ENCODE measurements around the gene DNAH17. TPM values are rescaled to one million over a fixed set of nuclear protein-coding genes. Genes with fewer than 3 reads are reported as not detected.

Gene DNAH17
- total and polyA plus RNA-seq, 2 of the 8 experiments (the other 6 are each of a cell fraction or from before 2014, with no cell fraction given) = 0.14 to 0.67 TPM

DNA sequence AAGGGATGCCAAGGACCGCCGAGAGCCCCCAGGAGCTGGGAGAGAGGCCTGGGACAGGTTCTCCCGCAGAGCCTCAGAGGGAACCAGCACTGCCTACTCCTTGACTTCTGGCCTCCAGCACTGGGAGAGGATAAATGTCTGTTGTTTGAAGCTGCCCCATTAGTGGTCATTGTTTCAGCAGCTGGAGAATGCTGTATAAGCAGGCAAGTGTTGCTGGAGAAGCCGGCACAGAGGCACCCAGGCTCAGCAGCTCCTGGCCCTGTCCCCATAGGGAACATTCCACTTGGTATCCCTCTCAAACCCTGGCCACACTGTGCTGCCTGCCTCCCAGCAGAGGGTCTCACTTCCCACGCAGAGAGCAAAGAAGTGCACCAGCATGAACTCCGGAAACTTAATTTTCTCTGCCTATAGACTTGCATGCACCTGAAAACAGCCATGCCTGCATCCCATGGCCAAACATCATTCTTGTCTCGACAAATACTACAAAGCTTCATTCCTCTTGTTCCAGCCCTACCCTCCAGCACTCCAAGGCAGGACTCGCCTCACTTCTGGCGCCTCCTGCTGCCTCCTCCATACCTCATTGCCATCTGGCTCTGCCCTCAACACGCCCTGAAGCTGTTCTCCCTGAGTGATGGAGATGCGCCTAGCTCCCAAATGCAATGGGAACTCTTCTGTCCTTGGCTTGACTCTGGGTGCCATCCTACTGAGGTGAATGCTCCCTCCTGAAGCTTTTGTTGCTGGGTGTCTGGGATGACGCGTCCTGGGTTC lies 88.1 kb downstream of the DNAH17 start (continued):
- no peak for TF ChIP-seq TBP (IDR thresholded peaks at IDR 0.05; ENCODE audit: low read depth, low read length)
